ENCODE results near the gene RBMX.

RBMX gene

DNA sequence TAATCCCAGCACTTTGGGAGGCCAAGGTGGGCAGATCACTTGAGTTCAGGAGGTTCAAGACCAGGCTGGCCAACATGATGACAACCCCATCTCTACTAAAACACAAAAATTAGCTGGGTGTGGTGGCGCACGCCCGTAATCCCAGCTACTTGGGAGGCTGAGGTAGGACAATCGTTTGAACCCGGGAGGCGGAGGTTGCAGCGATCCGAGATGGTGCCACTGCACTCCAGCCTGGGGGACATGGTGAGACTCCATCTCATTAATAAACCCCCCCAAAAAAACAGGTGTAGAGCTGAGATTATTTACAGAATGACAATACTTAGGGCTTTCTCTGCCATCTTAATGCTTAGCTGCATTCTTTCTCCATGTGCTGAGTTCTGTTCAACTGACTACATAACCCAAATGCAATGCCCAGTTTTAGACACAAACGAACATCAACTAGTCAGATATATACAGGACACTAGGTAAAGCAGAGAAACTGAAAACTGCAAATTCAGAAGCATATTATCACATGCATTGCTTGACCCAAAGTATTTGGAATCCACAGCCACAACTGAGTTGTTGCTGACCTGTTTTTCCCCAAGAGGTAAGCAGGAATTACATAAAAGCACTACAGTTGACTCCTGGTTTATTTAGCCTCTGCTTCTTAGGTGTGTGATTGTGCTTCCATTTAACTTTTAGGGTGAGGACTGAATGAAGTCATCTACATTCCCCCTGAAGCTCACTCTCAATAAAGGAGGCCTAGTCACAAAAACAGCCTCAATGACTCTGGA is 12.1 kb downstream of the RBMX start (continued):
- TF ChIP-seq ZFP69B (tag by site-specific recombination; IDR thresholded peaks at IDR 0.05) (no peak), ZNF645 (tag by site-specific recombination; IDR thresholded peaks at IDR 0.05) (no peak)

GRCh38 chrX:136867518-136867917 is 13.0 kb downstream of the RBMX start:
- Histone ChIP-seq H3K4me3 (ENCODE audit: low read depth, low read length) (no peak overlapping the region), H3K36me3 (ENCODE audit: control insufficient read depth in 2 of 2, insufficient read depth in 1 of 2, low read length in 2 of 2) (peaks cover 50 to 77% of the 10 kb centered on the region in 2 experiments), H3K27ac (ENCODE audit: extremely low read depth, low read depth, low read length) (no peak overlapping the region), H3K4me1 (ENCODE audit: control insufficient read depth, insufficient read depth, low read length) (no peaks in the 10 kb centered on the region), H3K9me3 (ENCODE audit: control insufficient read depth, insufficient read depth, low read depth, low read length) (no peaks in the 10 kb centered on the region)
- TF ChIP-seq ZNF843 (tag by site-specific recombination; IDR thresholded peaks at IDR 0.05) (no peak), HOXA7 (CRISPR knock-in tag; IDR thresholded peaks at IDR 0.05; ENCODE audit: borderline replicate concordance) (no peak), ZNF433 (tag by site-specific recombination; IDR thresholded peaks at IDR 0.05; ENCODE audit: low read depth) (no peak), MZF1 (tag by site-specific recombination; IDR thresholded peaks at IDR 0.05; ENCODE audit: borderline replicate concordance) (no peak), ZFHX2 (tag by site-specific recombination; conservative IDR thresholded peaks at IDR 0.05) (no peak), ZNF473 (tag by site-specific recombination; IDR thresholded peaks at IDR 0.05) (no peak), ZNF658 (tag by site-specific recombination; IDR thresholded peaks at IDR 0.05) (no peak), YY1 (tag by site-specific recombination; IDR thresholded peaks at IDR 0.05) (no peak)
- ChIA-PET POLR2A (interaction anchor here (1.0 to 3.9 kb wide), 3 partner anchors 12 to 41 kb away, joined by 4 to 21 read pairs (median 7); partner anchors contain the start of gene RBMX), CTCF (interaction anchor here (1.4 kb wide), 1 partner anchor 58 kb away, joined by 5 read pairs; no protein-coding TSS in a partner anchor)

- POLR2A ChIA-PET = interaction anchor here (0.8 to 3.9 kb wide), 4 partner anchors 8 to 42 kb away, joined by 3 to 21 read pairs (median 6); partner anchors contain the start of gene RBMX
- Histone ChIP-seq H3K4me3 (ENCODE audit: low read depth, low read length) (no peak overlapping the region), H3K36me3 (ENCODE audit: control insufficient read depth in 2 of 2, insufficient read depth in 1 of 2, low read length in 2 of 2) (peaks cover 49 to 77% of the 10 kb centered on the region in 2 experiments), H3K4me1 (ENCODE audit: control insufficient read depth, insufficient read depth, low read length) (no peaks in the 10 kb centered on the region), H3K27ac (ENCODE audit: extremely low read depth, low read depth, low read length) (no peak overlapping the region), H3K9me3 (ENCODE audit: control insufficient read depth, insufficient read depth, low read depth, low read length) (no peaks in the 10 kb centered on the region)
- CTCF ChIA-PET = interaction anchor here (1.4 kb wide), 1 partner anchor 58 kb away, joined by 5 read pairs; no protein-coding TSS in a partner anchor
- TF ChIP-seq MEIS1 (CRISPR knock-in tag; IDR thresholded peaks at IDR 0.05; ENCODE audit: borderline replicate concordance) (no peak), ZNF26 (tag by site-specific recombination; IDR thresholded peaks at IDR 0.05) (no peak), OVOL3 (tag by site-specific recombination; IDR thresholded peaks at IDR 0.05) (no peak), ZNF596 (tag by site-specific recombination; IDR thresholded peaks at IDR 0.05) (no peak), ZNF37A (tag by site-specific recombination; IDR thresholded peaks at IDR 0.05) (no peak), ZIC2 (tag by site-specific recombination; IDR thresholded peaks at IDR 0.05) (no peak), ZNF530 (tag by site-specific recombination; IDR thresholded peaks at IDR 0.05; ENCODE audit: low read depth) (no peak), ZNF221 (tag by site-specific recombination; IDR thresholded peaks at IDR 0.05; ENCODE audit: borderline replicate concordance) (no peak), CTCF (tag by site-specific recombination; IDR thresholded peaks at IDR 0.05) (no peak), ZNF423 (tag by site-specific recombination; IDR thresholded peaks at IDR 0.05) (no peak), ZNF341 (tag by site-specific recombination; IDR thresholded peaks at IDR 0.05; ENCODE audit: low read depth) (no peak), REPIN1 (tag by site-specific recombination; IDR thresholded peaks at IDR 0.05; ENCODE audit: low read depth) (no peak), ZNF354C (tag by site-specific recombination; IDR thresholded peaks at IDR 0.05; ENCODE audit: borderline replicate concordance, low read depth) (no peak)
- TF ChIP-seq, protein P1, sequence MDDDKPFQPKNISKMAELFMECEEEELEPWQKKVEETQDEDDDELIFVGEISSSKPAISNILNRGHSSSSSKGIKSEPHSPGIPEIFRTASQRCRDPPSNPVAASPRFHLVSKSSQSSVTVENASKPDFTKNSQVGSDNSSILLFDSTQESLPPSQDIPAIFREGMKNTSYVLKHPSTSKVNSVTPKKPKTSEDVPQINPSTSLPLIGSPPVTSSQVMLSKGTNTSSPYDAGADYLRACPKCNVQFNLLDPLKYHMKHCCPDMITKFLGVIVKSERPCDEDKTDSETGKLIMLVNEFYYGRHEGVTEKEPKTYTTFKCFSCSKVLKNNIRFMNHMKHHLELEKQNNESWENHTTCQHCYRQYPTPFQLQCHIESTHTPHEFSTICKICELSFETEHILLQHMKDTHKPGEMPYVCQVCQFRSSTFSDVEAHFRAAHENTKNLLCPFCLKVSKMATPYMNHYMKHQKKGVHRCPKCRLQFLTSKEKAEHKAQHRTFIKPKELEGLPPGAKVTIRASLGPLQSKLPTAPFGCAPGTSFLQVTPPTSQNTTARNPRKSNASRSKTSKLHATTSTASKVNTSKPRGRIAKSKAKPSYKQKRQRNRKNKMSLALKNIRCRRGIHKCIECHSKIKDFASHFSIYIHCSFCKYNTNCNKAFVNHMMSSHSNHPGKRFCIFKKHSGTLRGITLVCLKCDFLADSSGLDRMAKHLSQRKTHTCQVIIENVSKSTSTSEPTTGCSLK (tag by site-specific recombination; IDR thresholded peaks at IDR 0.05) = no peak
- TF ChIP-seq, protein P2, sequence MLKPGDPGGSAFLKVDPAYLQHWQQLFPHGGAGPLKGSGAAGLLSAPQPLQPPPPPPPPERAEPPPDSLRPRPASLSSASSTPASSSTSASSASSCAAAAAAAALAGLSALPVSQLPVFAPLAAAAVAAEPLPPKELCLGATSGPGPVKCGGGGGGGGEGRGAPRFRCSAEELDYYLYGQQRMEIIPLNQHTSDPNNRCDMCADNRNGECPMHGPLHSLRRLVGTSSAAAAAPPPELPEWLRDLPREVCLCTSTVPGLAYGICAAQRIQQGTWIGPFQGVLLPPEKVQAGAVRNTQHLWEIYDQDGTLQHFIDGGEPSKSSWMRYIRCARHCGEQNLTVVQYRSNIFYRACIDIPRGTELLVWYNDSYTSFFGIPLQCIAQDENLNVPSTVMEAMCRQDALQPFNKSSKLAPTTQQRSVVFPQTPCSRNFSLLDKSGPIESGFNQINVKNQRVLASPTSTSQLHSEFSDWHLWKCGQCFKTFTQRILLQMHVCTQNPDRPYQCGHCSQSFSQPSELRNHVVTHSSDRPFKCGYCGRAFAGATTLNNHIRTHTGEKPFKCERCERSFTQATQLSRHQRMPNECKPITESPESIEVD (tag by site-specific recombination; IDR thresholded peaks at IDR 0.05) = no peak
Observed at GRCh38 chrX:136867096-136867491, 13.4 kb downstream of the RBMX start.
